H9 (cell line): ENCODE measurements around the gene FCRL5. TPM values are rescaled to one million over a fixed set of nuclear protein-coding genes. Genes with fewer than 3 reads are reported as not detected.

Source experiments
- DNase-seq: peaks from one replicate; pipeline ENCODE4 v3.0.0-alpha.2; 2017
- H2AFZ ChIP-seq: one replicate; pipeline ENCODE4 v1.6.1; 2013; ENCODE audit warnings: mild to moderate bottlenecking, low read length, control low read depth, moderate library complexity
- H2AK5ac ChIP-seq: 2 replicates; pipeline ENCODE4 v1.6.1; 2013; ENCODE audit warnings: low read length, control low read depth, mixed read lengths; ENCODE audit not compliant: insufficient read length
- H2BK120ac ChIP-seq: one replicate; pipeline ENCODE4 v1.6.1; 2013; ENCODE audit warnings: low read depth, mild to moderate bottlenecking, low read length, control low read depth, inconsistent platforms; ENCODE audit not compliant: poor library complexity, severe bottlenecking
- H2BK12ac ChIP-seq: 2 replicates; pipeline ENCODE4 v1.6.1; 2013; ENCODE audit warnings: low read length, control low read depth, mixed read lengths, low read depth; ENCODE audit not compliant: insufficient read length
- H2BK15ac ChIP-seq: 2 replicates; pipeline ENCODE4 v1.6.1; 2013; ENCODE audit warnings: low read depth, low read length, control low read depth
- H2BK20ac ChIP-seq: one replicate; pipeline ENCODE4 v1.6.1; 2013; ENCODE audit warnings: low read depth, mild to moderate bottlenecking, low read length, control low read depth, inconsistent platforms; ENCODE audit not compliant: poor library complexity, severe bottlenecking
- H2BK5ac ChIP-seq: 2 replicates; pipeline ENCODE4 v1.6.1; 2013; ENCODE audit warnings: low read length, control low read depth, mixed read lengths; ENCODE audit not compliant: insufficient read length
- H3K14ac ChIP-seq: 2 replicates; pipeline ENCODE4 v1.6.1; 2013; ENCODE audit warnings: low read length, control low read depth; ENCODE audit not compliant: insufficient read depth
- H3K18ac ChIP-seq: 2 replicates; pipeline ENCODE4 v1.6.1; 2013; ENCODE audit warnings: low read depth, mild to moderate bottlenecking, mixed read lengths, low read length, control low read depth; ENCODE audit not compliant: insufficient read length
- H3K23ac ChIP-seq: 2 replicates; pipeline ENCODE4 v1.6.1; 2013; ENCODE audit warnings: low read length, control low read depth, mixed read lengths, low read depth; ENCODE audit not compliant: insufficient read length
- H3K23me2 ChIP-seq: 2 replicates; pipeline ENCODE4 v1.6.1; 2013; ENCODE audit warnings: low read depth, mild to moderate bottlenecking, mixed read lengths, low read length, control low read depth; ENCODE audit not compliant: insufficient read length, poor library complexity, severe bottlenecking
- H3K27ac ChIP-seq: 2 replicates; pipeline ENCODE4 v1.5.1; 2013; ENCODE audit warnings: low read length, control low read depth, mixed read lengths, low read depth; ENCODE audit not compliant: insufficient read length
- H3K27me3 ChIP-seq: 2 replicates; pipeline ENCODE4 v1.6.1; 2013; ENCODE audit warnings: low read length, control low read depth, inconsistent platforms; ENCODE audit not compliant: insufficient read depth
- H3K4ac ChIP-seq: 2 replicates; pipeline ENCODE4 v1.6.1; 2013; ENCODE audit warnings: low read depth, mild to moderate bottlenecking, control low read depth, inconsistent platforms, low read length, moderate library complexity
- H3K4me1 ChIP-seq: 2 replicates; pipeline ENCODE4 v1.6.1; 2013; ENCODE audit warnings: low read length, control low read depth, inconsistent platforms; ENCODE audit not compliant: insufficient read depth
- H3K4me2 ChIP-seq: 2 replicates; pipeline ENCODE4 v1.6.1; 2013; ENCODE audit warnings: low read length, control low read depth, mixed read lengths; ENCODE audit not compliant: insufficient read length, insufficient read depth
- H3K56ac ChIP-seq: 2 replicates; pipeline ENCODE4 v1.6.1; 2013; ENCODE audit warnings: low read depth, mild to moderate bottlenecking, mixed read lengths, low read length, control low read depth; ENCODE audit not compliant: insufficient read length
- H3K79me1 ChIP-seq: 2 replicates; pipeline ENCODE4 v1.6.1; 2013; ENCODE audit warnings: low read depth, mild to moderate bottlenecking, moderate library complexity, low read length, control low read depth, inconsistent platforms; ENCODE audit not compliant: insufficient read depth, poor library complexity, severe bottlenecking
- H3K79me2 ChIP-seq: 2 replicates; pipeline ENCODE4 v1.6.1; 2013; ENCODE audit warnings: low read length, control low read depth, inconsistent platforms; ENCODE audit not compliant: insufficient read depth
- H3K9ac ChIP-seq: 2 replicates; pipeline ENCODE4 v1.6.1; 2013; ENCODE audit warnings: low read length, control low read depth, mixed read lengths; ENCODE audit not compliant: insufficient read length; ENCODE audit errors: extremely low read depth
- H3K9me3 ChIP-seq: one replicate; pipeline ENCODE4 v1.6.1; 2013; ENCODE audit warnings: low read depth, low read length, inconsistent platforms; ENCODE audit not compliant: control insufficient read depth
- H3T11ph ChIP-seq: one replicate; pipeline ENCODE4 v1.6.1; 2013; ENCODE audit warnings: mild to moderate bottlenecking, low read length, control low read depth, inconsistent platforms
- H4K20me1 ChIP-seq: one replicate; pipeline ENCODE4 v1.6.1; 2013; ENCODE audit not compliant: control insufficient read depth, insufficient read length, insufficient read depth
- H4K5ac ChIP-seq: 2 replicates; pipeline ENCODE4 v1.6.1; 2013; ENCODE audit warnings: low read depth, mild to moderate bottlenecking, mixed read lengths, low read length, control low read depth; ENCODE audit not compliant: insufficient read length
- H4K8ac ChIP-seq: replicated peaks from 2 replicates; pipeline ENCODE4 v1.6.1; 2013; ENCODE audit warnings: low read length, control low read depth, mixed read lengths, low read depth; ENCODE audit not compliant: insufficient read length
- H4K91ac ChIP-seq: 2 replicates; pipeline ENCODE4 v1.6.1; 2013; ENCODE audit warnings: low read depth, mild to moderate bottlenecking, moderate library complexity, mixed read lengths, low read length, control low read depth; ENCODE audit not compliant: insufficient read length
- H3K27ac Mint-ChIP-seq, 3 experiments: 2 replicates in 2 of 3; 3 replicates in 1 of 3; pipeline ENCODE4 v1.8.0; 2020 to 2021; ENCODE audit warnings: mixed read lengths in 3 of 3, mild to moderate bottlenecking in 1 of 3, moderate library complexity in 1 of 3
- H3K27me3 Mint-ChIP-seq: 2 replicates; pipeline ENCODE4 v1.8.0; 2021; ENCODE audit warnings: low read depth, mild to moderate bottlenecking, moderate library complexity, mixed read lengths
- H3K36me3 Mint-ChIP-seq, 3 experiments: 2 replicates in 2 of 3; 3 replicates in 1 of 3; pipeline ENCODE4 v1.8.0; 2020 to 2021; ENCODE audit warnings: low read depth in 3 of 3, mixed read lengths in 3 of 3; ENCODE audit not compliant: insufficient read depth in 1 of 3
- H3K4me1 Mint-ChIP-seq, 2 experiments: 2 replicates each; pipeline ENCODE4 v1.8.0; 2020; ENCODE audit warnings: mixed read lengths in 2 of 2
- H3K4me3 Mint-ChIP-seq, 2 experiments: 2 replicates in 1 of 2; 3 replicates in 1 of 2; pipeline ENCODE4 v1.8.0; 2020 to 2021; ENCODE audit warnings: mild to moderate bottlenecking in 2 of 2, mixed read lengths in 2 of 2, moderate library complexity in 1 of 2
- H3K9me3 Mint-ChIP-seq, 2 experiments: 2 replicates in 1 of 2; 3 replicates in 1 of 2; pipeline ENCODE4 v1.8.0; 2020; ENCODE audit warnings: mild to moderate bottlenecking in 2 of 2, mixed read lengths in 2 of 2, moderate library complexity in 1 of 2
- CTCF ChIP-seq: fragments of 200-600 bp; sonication (generic); conservative IDR thresholded peaks from 3 replicates; pipeline ENCODE4 v1.8.0; 2021; ENCODE audit warnings: antibody characterized with exemption, mild to moderate bottlenecking
- WGBS: extraction: QIAGEN DNeasy Blood & Tissue Kit; methylation state at CpG from one replicate; pipeline ENCODE4 v1.1.7; 2013; ENCODE audit warnings: missing lambda C conversion rate, low lambda C conversion rate, mixed read lengths; ENCODE audit not compliant: insufficient read length; ENCODE audit errors: extremely low coverage; 5-methylcytosine and 5-hydroxymethylcytosine counted together
- total RNA-seq: library from RNA; stranded (reverse); gene quantifications from 2 replicates; pipeline ENCODE4 v1.2.1, GENCODE V29; 2021

Gene FCRL5
- total RNA-seq, 1 experiment from 2014 or later, result 0.98 TPM

- no peaks in the 10 kb centered on the region for H3K23me2 ChIP-seq
- no peak overlapping the region for H3K27ac ChIP-seq
- no peak for TF ChIP-seq CTCF
- Mint-ChIP-seq H3K27ac (peak overlapping the region in 1 of 3 experiments; percentile 5; a peak in 1 of 7 replicates), H3K36me3 (peaks cover 0 to 22% (median 1%) of the 10 kb centered on the region in 3 experiments; a peak in 4 of 7 replicates), H3K9me3 (peaks cover 18 to 24% of the 10 kb centered on the region in 2 experiments), H3K27me3 (no peaks in the 10 kb centered on the region; the same call in 1 of the 2 replicates), H3K4me1 (peaks cover 21% of the 10 kb centered on the region in 2 experiments), H3K4me3 (no peak overlapping the region)
- no peak overlapping the region for H2AFZ ChIP-seq
- no peaks in the 10 kb centered on the region for H3K27me3 ChIP-seq
- no peaks in the 10 kb centered on the region for H3K79me2 ChIP-seq
- H3K4me1 ChIP-seq, result peaks cover 11% of the 10 kb centered on the region; the same call in 1 of the 2 replicates
- DNase-seq, result no peak
- H3T11ph ChIP-seq, result no peak overlapping the region
- H4K20me1 ChIP-seq, result no peaks in the 10 kb centered on the region
- no peak overlapping the region for H4K8ac ChIP-seq
- no peak overlapping the region for H2BK12ac ChIP-seq
- no peaks in the 10 kb centered on the region for H3K79me1 ChIP-seq
- no peak overlapping the region for H3K4me2 ChIP-seq
- H2BK120ac ChIP-seq, result no peak overlapping the region
- no peak overlapping the region for H3K14ac ChIP-seq
- H2BK5ac ChIP-seq, result no peak overlapping the region
- no peaks in the 10 kb centered on the region for H3K9me3 ChIP-seq
- no peak overlapping the region for H4K91ac ChIP-seq
- H2BK20ac ChIP-seq, result no peak overlapping the region
- H2AK5ac ChIP-seq, result no peak overlapping the region
- H3K4ac ChIP-seq, result no peak overlapping the region
- H3K56ac ChIP-seq, result no peak overlapping the region
- no peak overlapping the region for H3K9ac ChIP-seq
- no peak overlapping the region for H3K23ac ChIP-seq
- H4K5ac ChIP-seq, result no peak overlapping the region
- H2BK15ac ChIP-seq, result no peak overlapping the region
- no peak overlapping the region for H3K18ac ChIP-seq
- no CpG with 5 or more reads among the region's 3 CpGs for WGBS
These were observed 79.4 kb downstream of the FCRL5 start for GRCh38 chr1:157472959-157473358.
